Upper lobe of left lung (tissue), 6 donors: ENCODE results near the gene PLXNB3. TPM values are rescaled to one million over a fixed set of nuclear protein-coding genes. Genes with fewer than 3 reads are reported as not detected.

Experiments used
- ATAC-seq, 2 donors: fragments of 200-7000 bp; cut with Tn5 transposase; one replicate each; pipeline ENCODE4 v1.9.1; 2022; ENCODE audit warnings: mild to moderate bottlenecking in 2 of 2, moderate library complexity in 2 of 2; ENCODE audit not compliant: low FRiP score in 2 of 2
- DNase-seq, 2 donors: peaks; one replicate each; pipeline ENCODE4 v3.0.0-alpha.2; 2019 to 2020
- H3K27ac ChIP-seq, 4 donors: fragments of 200-600 bp; sonication (generic); one replicate each; pipeline ENCODE4 v1.5.1; 2016 to 2019
- H3K27me3 ChIP-seq, 4 donors: fragments of 200-600 bp; sonication (generic); one replicate each; pipeline ENCODE4 v1.5.1; 2017 to 2019
- H3K36me3 ChIP-seq, 4 donors: fragments of 200-600 bp; sonication (generic); one replicate each; pipeline ENCODE4 v1.5.1; 2016 to 2019
- H3K4me1 ChIP-seq, 4 donors: fragments of 200-600 bp; sonication (generic); one replicate each; pipeline ENCODE4 v1.5.1; 2018 to 2019
- H3K4me3 ChIP-seq, 4 donors: fragments of 200-600 bp; sonication (generic); one replicate each; pipeline ENCODE4 v1.5.1; 2017 to 2019; ENCODE audit warnings: mild to moderate bottlenecking in 2 of 4, moderate library complexity in 1 of 4
- H3K9me3 ChIP-seq, 4 donors: fragments of 200-600 bp; sonication (generic); one replicate each; pipeline ENCODE4 v1.5.1; 2018 to 2019
- EP300 ChIP-seq, 4 donors: sonication (generic); formaldehyde crosslinking; IDR thresholded peaks; one replicate each; pipeline ENCODE4 v1.5.1; 2017; ENCODE audit warnings: antibody characterized with exemption in 4 of 4, control low read depth in 2 of 4
- POLR2A ChIP-seq, 4 donors: fragments of 450-650 bp; IDR thresholded peaks; one replicate each; pipeline ENCODE4 v1.5.1; 2016 to 2017; ENCODE audit warnings: antibody characterized with exemption in 4 of 4, mild to moderate bottlenecking in 2 of 4
- POLR2AphosphoS5 ChIP-seq, 2 donors: sonication (generic); formaldehyde crosslinking; IDR thresholded peaks; one replicate each; pipeline ENCODE4 v1.5.1; 2017; ENCODE audit warnings: antibody characterized with exemption in 2 of 2
- WGBS, 2 donors: methylation state at CpG; one replicate each; pipeline ENCODE4 v1.1.5; 2017 to 2018; 5-methylcytosine and 5-hydroxymethylcytosine counted together
- total RNA-seq, 6 donors: library from RNA; depleted of rRNA in 4 of 6; stranded (reverse); fragments of >200 nt in 4 of 6; gene quantifications; one replicate each; pipeline versions ENCODE4 v1.1.0 to v1.2.1, GENCODE V29; 2016 to 2021
- TF ChIP-seq, protein P1 (sequence below), 6 experiments: fragments of 450-650 bp in 4 of 6; fragments of 200-600 bp in 2 of 6; sonication (generic) in 2 of 6; IDR thresholded peaks; one replicate each; pipeline ENCODE4 v1.5.1; 2016 to 2019; ENCODE audit warnings: antibody characterized with exemption in 6 of 6
- donor health status: DM: no; HTN: no; CAD: no; lungs with moderate emphysema.
- donor health status: DM: no; HTN: yes; CAD: no; lungs with severe emphysema.

The PLXNB3 gene
- total RNA-seq, 6 donors from 2014 or later, result 1.3 to 21.0 (median 2.9) TPM

GRCh38 chrX:153755136-153755535 is 8.9 kb upstream of the PLXNB3 start:
- Histone ChIP-seq H3K27me3 (no peaks in the 10 kb centered on the region), H3K36me3 (no peaks in the 10 kb centered on the region), H3K27ac (no peak overlapping the region), H3K9me3 (peaks cover 0 to 6% (median 0%) of the 10 kb centered on the region in 4 donors), H3K4me3 (no peak overlapping the region), H3K4me1 (no peaks in the 10 kb centered on the region)
- no peak for DNase-seq
- TF ChIP-seq, protein P1, sequence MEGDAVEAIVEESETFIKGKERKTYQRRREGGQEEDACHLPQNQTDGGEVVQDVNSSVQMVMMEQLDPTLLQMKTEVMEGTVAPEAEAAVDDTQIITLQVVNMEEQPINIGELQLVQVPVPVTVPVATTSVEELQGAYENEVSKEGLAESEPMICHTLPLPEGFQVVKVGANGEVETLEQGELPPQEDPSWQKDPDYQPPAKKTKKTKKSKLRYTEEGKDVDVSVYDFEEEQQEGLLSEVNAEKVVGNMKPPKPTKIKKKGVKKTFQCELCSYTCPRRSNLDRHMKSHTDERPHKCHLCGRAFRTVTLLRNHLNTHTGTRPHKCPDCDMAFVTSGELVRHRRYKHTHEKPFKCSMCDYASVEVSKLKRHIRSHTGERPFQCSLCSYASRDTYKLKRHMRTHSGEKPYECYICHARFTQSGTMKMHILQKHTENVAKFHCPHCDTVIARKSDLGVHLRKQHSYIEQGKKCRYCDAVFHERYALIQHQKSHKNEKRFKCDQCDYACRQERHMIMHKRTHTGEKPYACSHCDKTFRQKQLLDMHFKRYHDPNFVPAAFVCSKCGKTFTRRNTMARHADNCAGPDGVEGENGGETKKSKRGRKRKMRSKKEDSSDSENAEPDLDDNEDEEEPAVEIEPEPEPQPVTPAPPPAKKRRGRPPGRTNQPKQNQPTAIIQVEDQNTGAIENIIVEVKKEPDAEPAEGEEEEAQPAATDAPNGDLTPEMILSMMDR (IDR thresholded peaks at IDR 0.05), result no peak
- 85 to 95% methylated on average over 1 of the region's 1 CpG for WGBS, 2 donors
- no peak for ATAC-seq

DNA sequence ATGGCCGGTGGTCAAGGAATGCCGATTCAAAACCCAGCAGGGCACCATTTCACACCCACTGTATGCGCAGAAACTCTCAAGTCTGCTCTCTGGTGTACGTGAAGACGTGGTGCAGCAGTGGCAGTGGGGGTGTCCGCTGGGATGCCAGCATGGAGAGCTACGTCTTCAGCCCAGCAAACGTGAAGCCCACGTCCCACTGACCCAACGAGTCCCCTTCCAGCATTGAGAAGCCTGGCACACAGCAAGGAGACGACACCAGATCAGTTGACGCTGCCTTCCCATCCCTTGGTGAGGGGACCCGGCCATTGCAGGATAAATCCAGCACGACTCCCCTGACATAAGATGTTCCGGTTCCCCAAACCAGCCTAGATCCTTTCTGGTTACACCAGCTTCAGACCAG is 2.2 kb upstream of the PLXNB3 start:
- no peaks in the 10 kb centered on the region for H3K36me3 ChIP-seq
- H3K27me3 ChIP-seq, result no peaks in the 10 kb centered on the region
- H3K9me3 ChIP-seq, result no peaks in the 10 kb centered on the region
- no peak overlapping the region for H3K4me3 ChIP-seq
- peak in 1 of 2 donors; percentile 8 for DNase-seq
- H3K27ac ChIP-seq, result no peak overlapping the region
- 62 to 79% methylated on average over 6 to 15 of the region's 15 CpGs for WGBS, 2 donors
- peaks cover 0 to 10% (median 4%) of the 10 kb centered on the region in 4 donors for H3K4me1 ChIP-seq
- TF ChIP-seq POLR2AphosphoS5 (IDR thresholded peaks at IDR 0.05), result no peak
- TF ChIP-seq EP300 (IDR thresholded peaks at IDR 0.05), result no peak
- TF ChIP-seq, protein P1 (IDR thresholded peaks at IDR 0.05), result no peak
- TF ChIP-seq POLR2A (IDR thresholded peaks at IDR 0.05), result no peak
- no peak for ATAC-seq

DNA sequence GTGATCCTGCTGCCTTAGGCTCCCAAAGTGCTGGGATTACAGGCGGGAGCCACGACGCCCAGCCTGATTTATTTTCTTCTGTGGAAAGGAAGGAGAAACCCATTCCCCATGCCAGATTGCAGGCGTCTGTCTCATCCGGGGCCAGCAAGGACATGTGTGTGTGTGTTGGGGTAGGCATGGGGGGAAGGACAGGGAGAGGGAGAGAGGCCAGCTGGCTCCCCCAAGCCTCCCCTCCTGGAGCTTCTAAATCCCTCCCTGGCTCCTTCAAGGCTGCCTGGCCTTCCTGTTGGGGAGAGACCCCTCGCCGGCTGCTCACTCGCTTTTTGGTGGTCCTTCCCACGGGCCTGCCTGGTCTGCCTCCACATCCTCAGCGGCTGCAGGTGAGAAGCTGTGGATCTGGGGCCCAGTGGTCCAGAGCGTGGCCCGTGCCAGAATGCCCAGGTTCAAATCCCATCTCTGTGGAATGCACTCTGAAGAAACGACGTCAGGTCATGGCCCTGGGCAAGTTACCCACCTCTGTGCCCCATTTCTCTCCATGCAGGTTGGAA is 1.3 kb upstream of the PLXNB3 start:
- Histone ChIP-seq H3K27me3 (no peaks in the 10 kb centered on the region), H3K27ac (no peak overlapping the region), H3K36me3 (no peaks in the 10 kb centered on the region), H3K4me1 (peaks cover 0 to 10% (median 4%) of the 10 kb centered on the region in 4 donors), H3K9me3 (no peaks in the 10 kb centered on the region), H3K4me3 (no peak overlapping the region)
- TF ChIP-seq, protein P1 (IDR thresholded peaks at IDR 0.05), result no peak
- TF ChIP-seq POLR2A (IDR thresholded peaks at IDR 0.05) (no peak), POLR2AphosphoS5 (IDR thresholded peaks at IDR 0.05) (no peak)
- WGBS, 2 donors, result 86 to 94% methylated on average over 5 to 14 of the region's 14 CpGs
- DNase-seq (no peak), ATAC-seq (no peak)

DNA sequence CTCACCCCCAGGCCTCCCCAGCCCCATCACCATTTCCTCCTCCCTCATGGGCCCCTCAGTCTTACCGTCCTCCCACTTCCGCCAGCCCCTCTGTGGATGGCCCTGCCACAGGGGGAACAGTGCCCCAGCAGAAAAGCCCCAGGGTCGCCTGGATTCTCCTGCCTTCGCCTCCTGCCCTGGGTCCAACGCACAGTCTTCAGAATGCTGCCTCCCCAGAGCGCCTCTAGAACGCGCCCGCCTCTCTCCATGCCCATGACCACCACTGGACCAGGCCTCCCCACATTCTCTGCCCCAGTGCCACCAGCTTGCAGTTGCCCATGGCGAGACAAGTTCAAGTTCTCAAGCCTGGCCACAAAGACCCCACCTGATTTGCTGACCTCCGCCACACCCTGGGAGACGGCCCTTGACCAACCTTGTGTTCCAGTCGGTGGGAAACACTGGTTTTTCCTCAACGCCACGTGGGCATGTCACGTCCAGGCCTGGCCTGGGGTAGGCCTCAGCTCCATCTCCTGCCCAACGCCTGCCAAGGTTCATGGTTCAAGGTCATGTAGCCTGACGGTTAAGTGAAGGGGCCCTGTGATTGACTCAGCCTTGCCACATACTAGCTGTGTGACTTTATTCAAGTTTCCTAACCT is 634 bp upstream of the PLXNB3 start:
- Histone ChIP-seq H3K36me3 (no peaks in the 10 kb centered on the region), H3K27ac (no peak overlapping the region), H3K9me3 (no peaks in the 10 kb centered on the region), H3K27me3 (no peaks in the 10 kb centered on the region), H3K4me3 (no peak overlapping the region), H3K4me1 (peaks cover 0 to 13% (median 4%) of the 10 kb centered on the region in 4 donors)
- ATAC-seq (no peak), DNase-seq (no peak)
- WGBS, 2 donors, result 81 to 90% methylated on average over 6 to 18 of the region's 18 CpGs
- TF ChIP-seq POLR2AphosphoS5 (IDR thresholded peaks at IDR 0.05), result no peak
- TF ChIP-seq POLR2A (IDR thresholded peaks at IDR 0.05), result no peak
- TF ChIP-seq EP300 (IDR thresholded peaks at IDR 0.05), result no peak
- TF ChIP-seq, protein P1 (IDR thresholded peaks at IDR 0.05), result no peak

GRCh38 chrX:153764786-153765137 is 713 bp downstream of the PLXNB3 start:
- peak in 1 of 2 donors; percentile 24 for DNase-seq

More at GRCh38 chrX:153764786-153765137, 713 bp downstream of the PLXNB3 start:
- Histone ChIP-seq H3K36me3 (no peaks in the 10 kb centered on the region), H3K4me1 (peaks cover 0 to 13% (median 6%) of the 10 kb centered on the region in 4 donors), H3K4me3 (peak overlapping the region in 1 of 4 donors; percentile 38), H3K9me3 (no peaks in the 10 kb centered on the region), H3K27ac (peak overlapping the region; percentile 35 to 72 (median 59)), H3K27me3 (no peaks in the 10 kb centered on the region)
- 89% methylated on average over 4 of the region's 7 CpGs; no CpG with 5 or more reads in 1 of the 2 donors for WGBS, 2 donors
- TF ChIP-seq POLR2A (IDR thresholded peaks at IDR 0.05) (no peak), POLR2AphosphoS5 (IDR thresholded peaks at IDR 0.05) (no peak), EP300 (IDR thresholded peaks at IDR 0.05) (no peak)
- TF ChIP-seq, protein P1 (IDR thresholded peaks at IDR 0.05), result no peak
- no peak for ATAC-seq
